ENCODE measurements around the gene RAB37. TPM values are rescaled to one million over a fixed set of nuclear protein-coding genes. Genes with fewer than 3 reads are reported as not detected.

Gene RAB37
- total and polyA plus RNA-seq, 9 of the 15 experiments (the other 6 are each of a cell fraction or from before 2014, with no cell fraction given), result 0.03 to 0.27 (median 0.11) TPM; not detected in 4

GRCh38 chr17:74776044-74776962, 39.2 kb downstream of the RAB37 start, which contains the start of gene NAT9 (continued):
- TF ChIP-seq HEY1 (CRISPR knock-in tag; IDR thresholded peaks at IDR 0.05; ENCODE audit: borderline replicate concordance) (no peak), RCOR1 (IDR thresholded peaks at IDR 0.05; ENCODE audit: borderline replicate concordance in 1 of 2, low read depth in 2 of 2, low read length in 2 of 2) (no peak), CBX3 (IDR thresholded peaks at IDR 0.05; ENCODE audit: borderline replicate concordance in 1 of 2, low read length in 2 of 2) (no peak), CHD2 (IDR thresholded peaks at IDR 0.05; ENCODE audit: low read depth, low read length) (peak; percentile 33; the same call in 1 of the 2 replicates), HMGN3 (IDR thresholded peaks at IDR 0.05; ENCODE audit: borderline replicate concordance, extremely low read depth, insufficient read length, low read depth, low read length) (peak; percentile 84), ZBTB12 (CRISPR knock-in tag; IDR thresholded peaks at IDR 0.05) (peak; percentile 24; the same call in 1 of the 2 replicates), ARID4B (CRISPR knock-in tag; IDR thresholded peaks at IDR 0.05) (no peak), ZBTB7A (IDR thresholded peaks at IDR 0.05; ENCODE audit: borderline replicate concordance, control insufficient read depth, low read depth, low read length) (peak; percentile 78; the same call in 1 of the 2 replicates), FIP1L1 (IDR thresholded peaks at IDR 0.05; ENCODE audit: low read depth, low read length, poor library complexity, severe bottlenecking) (no peak), MAFK (IDR thresholded peaks at IDR 0.05; ENCODE audit: low read length) (0 out of 2 replicates have a peak, but pooled peaks have one; percentile 3), ZNF384 (IDR thresholded peaks at IDR 0.05; ENCODE audit: low read depth, low read length) (no peak), TCF7L2 (IDR thresholded peaks at IDR 0.05; ENCODE audit: low read depth, low read length) (no peak)

Measured in K562 (cell line).